Astrocyte (in vitro differentiated cells and primary cell): Measurements from ENCODE around the gene ATRN. TPM values are rescaled to one million over a fixed set of nuclear protein-coding genes. Genes with fewer than 3 reads are reported as not detected.

Experiments
- DNase-seq: peaks from one replicate; pipeline ENCODE4 v3.0.0-alpha.2; 2010; ENCODE audit warnings: low read depth
- FAIRE-seq: peaks from 2 replicates; lab custom pipeline; 2011; peaks lifted over from hg19 to GRCh38; lab: Jason Lieb, UNC
- H2AFZ ChIP-seq: 2 replicates; pipeline ENCODE4 v1.6.0; 2012; ENCODE audit warnings: low read depth, low read length, inconsistent platforms
- H3K27ac ChIP-seq: 2 replicates; pipeline ENCODE4 v1.5.1; 2011; ENCODE audit warnings: low read depth, low read length, inconsistent platforms
- H3K27me3 ChIP-seq: 2 replicates; pipeline ENCODE4 v1.6.0; 2011; ENCODE audit warnings: low read length, inconsistent platforms; ENCODE audit not compliant: insufficient read depth
- H3K36me3 ChIP-seq: 2 replicates; pipeline ENCODE4 v1.5.1; 2011; ENCODE audit warnings: low read length, inconsistent platforms; ENCODE audit not compliant: insufficient read depth
- H3K4me1 ChIP-seq: 2 replicates; pipeline ENCODE4 v1.5.1; 2011; ENCODE audit warnings: low read length, inconsistent platforms; ENCODE audit not compliant: insufficient read depth
- H3K4me2 ChIP-seq: 2 replicates; pipeline ENCODE4 v1.6.0; 2012; ENCODE audit warnings: low read length, inconsistent platforms
- H3K4me3 ChIP-seq: 2 replicates; pipeline ENCODE4 v1.5.1; 2011; ENCODE audit warnings: low read depth, mild to moderate bottlenecking, low read length, inconsistent platforms; ENCODE audit not compliant: insufficient read depth
- H3K79me2 ChIP-seq: 2 replicates; pipeline ENCODE4 v1.6.0; 2012; ENCODE audit warnings: mild to moderate bottlenecking, low read length, inconsistent platforms; ENCODE audit not compliant: insufficient read depth
- H3K9ac ChIP-seq: 2 replicates; pipeline ENCODE4 v1.6.0; 2012; ENCODE audit warnings: mild to moderate bottlenecking, low read length, inconsistent platforms
- H3K9me3 ChIP-seq: 2 replicates; pipeline ENCODE4 v1.5.1; 2012; ENCODE audit warnings: low read depth, mild to moderate bottlenecking, low read length, inconsistent platforms; ENCODE audit not compliant: insufficient read depth
- H4K20me1 ChIP-seq: 2 replicates; pipeline ENCODE4 v1.6.0; 2012; ENCODE audit warnings: low read length, inconsistent platforms; ENCODE audit not compliant: insufficient read depth
- H3K27ac Mint-ChIP-seq: one replicate; pipeline ENCODE4 v1.8.0; 2021; ENCODE audit warnings: mild to moderate bottlenecking, mixed read lengths; ENCODE audit not compliant: unreplicated experiment
- H3K27me3 Mint-ChIP-seq: one replicate; pipeline ENCODE4 v1.8.0; 2021; ENCODE audit warnings: low read depth, mixed read lengths; ENCODE audit not compliant: unreplicated experiment
- H3K36me3 Mint-ChIP-seq: one replicate; pipeline ENCODE4 v1.8.0; 2021; ENCODE audit warnings: low read depth, mixed read lengths; ENCODE audit not compliant: unreplicated experiment
- H3K4me1 Mint-ChIP-seq: one replicate; pipeline ENCODE4 v1.8.0; 2021; ENCODE audit warnings: low read depth, mixed read lengths; ENCODE audit not compliant: unreplicated experiment
- H3K4me3 Mint-ChIP-seq: one replicate; pipeline ENCODE4 v1.8.0; 2021; ENCODE audit warnings: mild to moderate bottlenecking, moderate library complexity, mixed read lengths; ENCODE audit not compliant: unreplicated experiment
- H3K9me3 Mint-ChIP-seq: one replicate; pipeline ENCODE4 v1.8.0; 2021; ENCODE audit warnings: mild to moderate bottlenecking, mixed read lengths; ENCODE audit not compliant: unreplicated experiment
- CTCF ChIP-seq: IDR thresholded peaks from 2 replicates; pipeline ENCODE4 v1.5.1; 2011; ENCODE audit warnings: low read depth, mild to moderate bottlenecking, inconsistent platforms, low read length, moderate library complexity; ENCODE audit not compliant: insufficient read depth
- EZH2 ChIP-seq: IDR thresholded peaks from 2 replicates; pipeline ENCODE4 v1.6.1; 2012; ENCODE audit warnings: mild to moderate bottlenecking, low read length, inconsistent platforms; ENCODE audit not compliant: insufficient read depth
- total RNA-seq: library from RNA; stranded (reverse); gene quantifications from 2 replicates; pipeline ENCODE4 v1.2.1, GENCODE V29; 2021

Gene ATRN
- total RNA-seq, 1 donor from 2014 or later: 33.8 TPM

- no peaks in the 10 kb centered on the region for H3K4me1 ChIP-seq
- no peak overlapping the region for H3K27ac ChIP-seq
- H3K4me3 ChIP-seq: no peak overlapping the region
- no peak overlapping the region for H2AFZ ChIP-seq
- no peaks in the 10 kb centered on the region for H3K27me3 Mint-ChIP-seq
- no peak overlapping the region for H3K4me2 ChIP-seq
- no peaks in the 10 kb centered on the region for H3K36me3 ChIP-seq
- H3K36me3 Mint-ChIP-seq: peaks cover 6% of the 10 kb centered on the region
- H3K9me3 ChIP-seq: no peaks in the 10 kb centered on the region
- H3K4me3 Mint-ChIP-seq: no peak overlapping the region
- peaks cover 3% of the 10 kb centered on the region for H3K4me1 Mint-ChIP-seq
- H3K79me2 ChIP-seq: peaks cover 54% of the 10 kb centered on the region
- DNase-seq: no peak
- TF ChIP-seq CTCF (no peak), EZH2 (no peak)
- H3K27ac Mint-ChIP-seq: no peak overlapping the region
- FAIRE-seq: no peak
- no peak overlapping the region for H3K9ac ChIP-seq
- peaks cover 42% of the 10 kb centered on the region for H4K20me1 ChIP-seq
- no peaks in the 10 kb centered on the region for H3K27me3 ChIP-seq
- H3K9me3 Mint-ChIP-seq: no peaks in the 10 kb centered on the region
Measured at GRCh38 chr20:3477861-3478544, 7.2 kb downstream of the ATRN start.

- no peaks in the 10 kb centered on the region for H3K4me1 ChIP-seq
- peaks cover 6% of the 10 kb centered on the region for H3K36me3 Mint-ChIP-seq
- TF ChIP-seq EZH2: no peak
Measured at GRCh38 chr20:3479025-3479424, 8.2 kb downstream of the ATRN start.

GRCh38 chr20:3479759-3480615, 9.2 kb downstream of the ATRN start:
- no peak overlapping the region for H3K4me2 ChIP-seq
- H3K9ac ChIP-seq: no peak overlapping the region
- no peaks in the 10 kb centered on the region for H3K4me1 ChIP-seq
- peaks cover 6% of the 10 kb centered on the region for H3K36me3 Mint-ChIP-seq
- peaks cover 50% of the 10 kb centered on the region for H3K79me2 ChIP-seq
- H3K36me3 ChIP-seq: no peaks in the 10 kb centered on the region
- peaks cover 35% of the 10 kb centered on the region for H4K20me1 ChIP-seq
- no peak overlapping the region for H3K27ac Mint-ChIP-seq
- H3K4me3 ChIP-seq: no peak overlapping the region
- no peak overlapping the region for H3K4me3 Mint-ChIP-seq
- H2AFZ ChIP-seq: no peak overlapping the region
- TF ChIP-seq EZH2 (no peak), CTCF (no peak)
- no peaks in the 10 kb centered on the region for H3K9me3 ChIP-seq
- DNase-seq: no peak
- peaks cover 2% of the 10 kb centered on the region for H3K4me1 Mint-ChIP-seq
- no peaks in the 10 kb centered on the region for H3K9me3 Mint-ChIP-seq
- FAIRE-seq: no peak
- no peaks in the 10 kb centered on the region for H3K27me3 ChIP-seq
- no peak overlapping the region for H3K27ac ChIP-seq
- H3K27me3 Mint-ChIP-seq: no peaks in the 10 kb centered on the region

More at GRCh38 chr20:3479025-3479424, 8.2 kb downstream of the ATRN start:
- Histone ChIP-seq H2AFZ (no peak overlapping the region), H3K9ac (no peak overlapping the region), H3K79me2 (peaks cover 47% of the 10 kb centered on the region), H3K4me2 (no peak overlapping the region), H3K9me3 (no peaks in the 10 kb centered on the region), H4K20me1 (peaks cover 37% of the 10 kb centered on the region), H3K36me3 (no peaks in the 10 kb centered on the region), H3K27ac (no peak overlapping the region), H3K4me3 (no peak overlapping the region), H3K27me3 (no peaks in the 10 kb centered on the region)
- Mint-ChIP-seq H3K4me3 (no peak overlapping the region), H3K27ac (no peak overlapping the region), H3K4me1 (peaks cover 2% of the 10 kb centered on the region), H3K27me3 (no peaks in the 10 kb centered on the region), H3K9me3 (no peaks in the 10 kb centered on the region)
- DNase-seq (no peak), FAIRE-seq (no peak)
